ENCODE results near the gene NLN.

GRCh38 chr5:65736011-65736410 lies 14.0 kb downstream of the NLN start:
- no peak for TF ChIP-seq CTCF (IDR thresholded peaks at IDR 0.05; ENCODE audit: low read length)
- TF ChIP-seq EZH2 (optimal IDR thresholded peaks at IDR 0.05; ENCODE audit: low read depth, low read length) = no peak
